HepG2 (cell line): ENCODE results near the gene LHX1. TPM values are rescaled to one million over a fixed set of nuclear protein-coding genes. Genes with fewer than 3 reads are reported as not detected.

Source experiments
- AGO1 ChIP-seq: fragments of 200-400 bp; formaldehyde crosslinking; IDR thresholded peaks from 2 replicates; pipeline ENCODE4 v1.6.1; 2017; ENCODE audit warnings: mild to moderate bottlenecking, low read depth, low read length, moderate library complexity; ENCODE audit not compliant: poor library complexity, severe bottlenecking
- AGO2 ChIP-seq: fragments of 200-400 bp; formaldehyde crosslinking; optimal IDR thresholded peaks from 2 replicates; pipeline ENCODE3; 2017; ENCODE audit warnings: mild to moderate bottlenecking, low read depth, low read length, moderate library complexity
- ATM ChIP-seq: fragments of 450-650 bp; IDR thresholded peaks from 2 replicates; pipeline ENCODE4 v1.7.1; 2017; ENCODE audit warnings: mild to moderate bottlenecking, borderline replicate concordance
- CEBPG ChIP-seq: IDR thresholded peaks from 2 replicates; pipeline ENCODE4 v1.6.1; 2016
- ELK4 ChIP-seq: sonication (generic); formaldehyde crosslinking; IDR thresholded peaks from 2 replicates; pipeline ENCODE4 v1.9.0; 2021; ENCODE audit warnings: missing genetic modification reagents, borderline replicate concordance
- KLF16 ChIP-seq, 2 experiments: sonication (generic) in 1 of 2; formaldehyde crosslinking in 1 of 2; IDR thresholded peaks; 2 replicates each; pipeline versions ENCODE4 v1.6.1 to v1.8.0; 2016 to 2023; ENCODE audit warnings: missing genetic modification reagents in 2 of 2, missing compliant biosample characterization in 1 of 2
- MAFG ChIP-seq: sonication (generic); formaldehyde crosslinking; IDR thresholded peaks from 2 replicates; pipeline ENCODE4 v1.5.1; 2020; ENCODE audit warnings: mild to moderate bottlenecking, missing genetic modification reagents
- MTERF4 ChIP-seq: sonication (generic); formaldehyde crosslinking; IDR thresholded peaks from 2 replicates; pipeline ENCODE4 v1.8.0; 2023; ENCODE audit warnings: mild to moderate bottlenecking, missing genetic modification reagents
- MYC ChIP-seq: sonication (generic); formaldehyde crosslinking; IDR thresholded peaks from 2 replicates; pipeline ENCODE4 v1.9.0; 2021; ENCODE audit warnings: missing genetic modification reagents, borderline replicate concordance
- NCOA2 ChIP-seq: sonication (generic); formaldehyde crosslinking; IDR thresholded peaks from 2 replicates; pipeline ENCODE4 v1.8.0; 2022; ENCODE audit warnings: inconsistent platforms
- NFRKB ChIP-seq: fragments of 450-650 bp; IDR thresholded peaks from 2 replicates; pipeline ENCODE4 v1.6.1; 2017
- NR2F1 ChIP-seq, 2 experiments: fragments of 450-650 bp in 1 of 2; formaldehyde crosslinking in 1 of 2; IDR thresholded peaks; 2 replicates each; pipeline versions ENCODE4 v1.5.0 to v1.6.1; 2016 to 2020; ENCODE audit warnings: mild to moderate bottlenecking in 1 of 2, missing compliant biosample characterization in 1 of 2, missing genetic modification reagents in 1 of 2, moderate library complexity in 1 of 2
- RBM39 ChIP-seq: fragments of 200-400 bp; formaldehyde crosslinking; IDR thresholded peaks from one replicate; pipeline ENCODE4 v1.6.1; 2018; ENCODE audit warnings: antibody characterized with exemption, mild to moderate bottlenecking, low read depth, low read length; ENCODE audit not compliant: poor library complexity, severe bottlenecking
- SIN3B ChIP-seq: fragments of 150-350 bp; IDR thresholded peaks from 2 replicates; pipeline ENCODE4 v1.6.1; 2014; ENCODE audit warnings: low read length
- SP140L ChIP-seq: sonication (generic); formaldehyde crosslinking; IDR thresholded peaks from 2 replicates; pipeline ENCODE4 v1.4.0; 2020; ENCODE audit warnings: missing genetic modification reagents, borderline replicate concordance
- ZNF562 ChIP-seq: sonication (generic); formaldehyde crosslinking; IDR thresholded peaks from 2 replicates; pipeline ENCODE4 v1.8.0; 2022; ENCODE audit warnings: missing genetic modification reagents, borderline replicate concordance
- ZNF567 ChIP-seq: sonication (generic); formaldehyde crosslinking; IDR thresholded peaks from 2 replicates; pipeline ENCODE4 v1.8.1; 2023; ENCODE audit warnings: mild to moderate bottlenecking, missing genetic modification reagents, borderline replicate concordance
- polyA plus RNA-seq, 8 experiments: library from polyadenylated mRNA; depleted of rRNA in 3 of 8; stranded (reverse) in 7 of 8; unstranded in 1 of 8; fragments of >200 nt; fragmentation: Illumina TruSeq in 4 of 8; extraction: Trizol in 4 of 8; gene quantifications; 2 replicates each; pipeline versions ENCODE4 v1.2.1 to v1.2.3, GENCODE V29; 2011 to 2016; ENCODE audit warnings: low read depth in 4 of 8, missing spikeins in 1 of 8, mixed read lengths in 1 of 8; ENCODE audit not compliant: insufficient read depth in 1 of 8
- total RNA-seq, 5 experiments: library from RNA; depleted of rRNA; stranded (reverse); fragments of >200 nt; fragmentation: Illumina TruSeq; extraction: Trizol; gene quantifications; 2 replicates each; pipeline ENCODE4 v1.2.3, GENCODE V29; 2016; ENCODE audit warnings: low read depth in 1 of 5
- TF ChIP-seq, protein P1 (sequence below): sonication (generic); formaldehyde crosslinking; IDR thresholded peaks from 2 replicates; pipeline ENCODE4 v1.4.0; 2020; ENCODE audit warnings: missing genetic modification reagents
- TF ChIP-seq, protein P2 (sequence below): sonication (generic); formaldehyde crosslinking; IDR thresholded peaks from 2 replicates; pipeline ENCODE4 v1.5.0; 2020; ENCODE audit warnings: missing genetic modification reagents
- TF ChIP-seq, protein P3 (sequence below): sonication (generic); formaldehyde crosslinking; IDR thresholded peaks from 2 replicates; pipeline ENCODE4 v1.5.1; 2020; ENCODE audit warnings: mild to moderate bottlenecking, missing genetic modification reagents, moderate library complexity
- TF ChIP-seq, protein P4 (sequence below): sonication (generic); formaldehyde crosslinking; conservative IDR thresholded peaks from 2 replicates; pipeline ENCODE4 v1.8.1; 2023; ENCODE audit warnings: missing genetic modification reagents

Gene LHX1
- total and polyA plus RNA-seq, 2 of the 13 experiments (the other 11 are each of a cell fraction or from before 2014, with no cell fraction given): not detected

GRCh38 chr17:36948717-36949460, 11.6 kb downstream of the LHX1 start, which contains the start of gene AATF (continued):
- TF ChIP-seq ELK4 (CRISPR knock-in tag) (peak; percentile 94; the same call in 1 of the 2 replicates), AGO1 (peak; percentile 35), ZNF567 (no peak), MAFG (CRISPR knock-in tag) (peak; percentile 67; the same call in 1 of the 2 replicates), RBM39 (peak; percentile 87), AGO2 (peak; percentile 81), KLF16 (CRISPR knock-in tag; IDR thresholded peaks at IDR 0.05) (peak; percentile 96 to 97), CEBPG (CRISPR knock-in tag) (peak; percentile 28; the same call in 1 of the 2 replicates), NCOA2 (CRISPR knock-in tag) (peak; percentile 69; the same call in 1 of the 2 replicates), ZNF562 (CRISPR knock-in tag) (peak; percentile 96; the same call in 1 of the 2 replicates), MTERF4 (CRISPR knock-in tag) (peak; percentile 99), ATM (no peak), SP140L (CRISPR knock-in tag) (no peak), NFRKB (no peak), SIN3B (0 out of 2 replicates have a peak, but pooled peaks have one; percentile 21), NR2F1 (CRISPR knock-in tag; IDR thresholded peaks at IDR 0.05) (no peak), MYC (CRISPR knock-in tag) (peak; percentile 99)
- TF ChIP-seq, protein P1, sequence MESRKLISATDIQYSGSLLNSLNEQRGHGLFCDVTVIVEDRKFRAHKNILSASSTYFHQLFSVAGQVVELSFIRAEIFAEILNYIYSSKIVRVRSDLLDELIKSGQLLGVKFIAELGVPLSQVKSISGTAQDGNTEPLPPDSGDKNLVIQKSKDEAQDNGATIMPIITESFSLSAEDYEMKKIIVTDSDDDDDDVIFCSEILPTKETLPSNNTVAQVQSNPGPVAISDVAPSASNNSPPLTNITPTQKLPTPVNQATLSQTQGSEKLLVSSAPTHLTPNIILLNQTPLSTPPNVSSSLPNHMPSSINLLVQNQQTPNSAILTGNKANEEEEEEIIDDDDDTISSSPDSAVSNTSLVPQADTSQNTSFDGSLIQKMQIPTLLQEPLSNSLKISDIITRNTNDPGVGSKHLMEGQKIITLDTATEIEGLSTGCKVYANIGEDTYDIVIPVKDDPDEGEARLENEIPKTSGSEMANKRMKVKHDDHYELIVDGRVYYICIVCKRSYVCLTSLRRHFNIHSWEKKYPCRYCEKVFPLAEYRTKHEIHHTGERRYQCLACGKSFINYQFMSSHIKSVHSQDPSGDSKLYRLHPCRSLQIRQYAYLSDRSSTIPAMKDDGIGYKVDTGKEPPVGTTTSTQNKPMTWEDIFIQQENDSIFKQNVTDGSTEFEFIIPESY (CRISPR knock-in tag): peak; percentile 63; the same call in 1 of the 2 replicates
- TF ChIP-seq, protein P2, sequence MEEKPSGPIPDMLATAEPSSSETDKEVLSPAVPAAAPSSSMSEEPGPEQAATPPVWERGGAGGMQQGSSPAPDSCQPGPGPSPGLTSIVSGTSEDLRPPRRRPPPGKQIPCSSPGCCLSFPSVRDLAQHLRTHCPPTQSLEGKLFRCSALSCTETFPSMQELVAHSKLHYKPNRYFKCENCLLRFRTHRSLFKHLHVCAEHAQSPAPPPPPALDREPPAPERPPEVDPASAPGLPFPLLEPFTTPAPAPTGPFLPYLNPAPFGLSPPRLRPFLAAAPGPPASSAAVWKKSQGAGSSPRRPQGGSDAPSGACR (CRISPR knock-in tag): peak; percentile 82; the same call in 1 of the 2 replicates
- TF ChIP-seq, protein P3, sequence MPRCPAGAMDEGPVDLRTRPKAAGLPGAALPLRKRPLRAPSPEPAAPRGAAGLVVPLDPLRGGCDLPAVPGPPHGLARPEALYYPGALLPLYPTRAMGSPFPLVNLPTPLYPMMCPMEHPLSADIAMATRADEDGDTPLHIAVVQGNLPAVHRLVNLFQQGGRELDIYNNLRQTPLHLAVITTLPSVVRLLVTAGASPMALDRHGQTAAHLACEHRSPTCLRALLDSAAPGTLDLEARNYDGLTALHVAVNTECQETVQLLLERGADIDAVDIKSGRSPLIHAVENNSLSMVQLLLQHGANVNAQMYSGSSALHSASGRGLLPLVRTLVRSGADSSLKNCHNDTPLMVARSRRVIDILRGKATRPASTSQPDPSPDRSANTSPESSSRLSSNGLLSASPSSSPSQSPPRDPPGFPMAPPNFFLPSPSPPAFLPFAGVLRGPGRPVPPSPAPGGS (CRISPR knock-in tag): peak; percentile 99
- TF ChIP-seq, protein P4, sequence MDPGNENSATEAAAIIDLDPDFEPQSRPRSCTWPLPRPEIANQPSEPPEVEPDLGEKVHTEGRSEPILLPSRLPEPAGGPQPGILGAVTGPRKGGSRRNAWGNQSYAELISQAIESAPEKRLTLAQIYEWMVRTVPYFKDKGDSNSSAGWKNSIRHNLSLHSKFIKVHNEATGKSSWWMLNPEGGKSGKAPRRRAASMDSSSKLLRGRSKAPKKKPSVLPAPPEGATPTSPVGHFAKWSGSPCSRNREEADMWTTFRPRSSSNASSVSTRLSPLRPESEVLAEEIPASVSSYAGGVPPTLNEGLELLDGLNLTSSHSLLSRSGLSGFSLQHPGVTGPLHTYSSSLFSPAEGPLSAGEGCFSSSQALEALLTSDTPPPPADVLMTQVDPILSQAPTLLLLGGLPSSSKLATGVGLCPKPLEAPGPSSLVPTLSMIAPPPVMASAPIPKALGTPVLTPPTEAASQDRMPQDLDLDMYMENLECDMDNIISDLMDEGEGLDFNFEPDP (CRISPR knock-in tag): peak; percentile 95; the same call in 1 of the 2 replicates
